GM20431 (cell line): ENCODE measurements around the gene FPR3.
"Not testable (repeated sequence)": the region's sequence is repeated elsewhere in the genome, so short reads cannot be mapped to it uniquely, and the experiment has no call there.

Experiments
- in situ Hi-C: fragments of 300-500 bp; cut with MseI, MboI; formaldehyde crosslinking; loops from one replicate; pipeline ENCODE4 v1.15.0; 2020; ENCODE audit warnings: low sequenced_read_pairs; ENCODE audit not compliant: unreplicated experiment

Gene FPR3

GRCh38 chr19:51804789-51805188, 9.8 kb downstream of the FPR3 start:
- in situ Hi-C loops = not testable (repeated sequence)

DNA sequence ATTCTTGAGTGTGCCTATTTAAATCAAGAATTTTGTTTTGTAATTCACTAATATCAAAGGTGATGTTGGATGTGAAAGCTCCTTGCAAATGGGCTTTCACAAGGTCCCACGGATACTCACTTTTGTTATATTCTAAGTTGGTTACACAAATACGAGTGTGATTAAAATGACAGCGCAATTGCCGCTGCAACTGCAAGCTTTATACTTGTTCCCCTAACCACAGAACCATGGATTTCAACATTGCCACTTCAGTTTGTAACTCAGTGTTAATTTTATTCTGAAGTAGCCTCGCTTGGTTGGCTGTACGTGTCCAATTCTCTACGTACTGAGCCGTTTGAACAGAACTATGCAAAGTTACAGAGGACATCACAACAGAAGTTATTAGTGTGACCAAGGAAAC, 10.4 kb downstream of the FPR3 start:
- in situ Hi-C loops = not testable (repeated sequence)

DNA sequence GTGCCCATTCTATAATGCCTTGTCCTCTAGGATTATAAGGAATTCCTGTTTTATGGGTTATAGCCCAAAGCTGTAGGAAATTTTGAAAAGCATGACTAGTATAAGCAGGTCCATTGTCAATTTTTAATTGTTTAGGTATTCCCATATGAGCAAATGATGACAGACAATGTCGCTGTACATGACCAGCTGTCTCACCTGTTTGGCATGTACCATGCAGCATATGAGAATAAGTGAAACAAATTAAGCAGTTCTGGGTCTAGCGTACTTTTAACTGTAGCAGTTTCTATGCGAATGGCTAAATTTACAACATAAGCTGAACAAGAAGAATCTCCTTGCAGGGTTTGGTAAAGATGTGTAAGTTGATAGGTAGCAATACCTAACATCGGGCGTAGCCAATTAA, 11.6 kb downstream of the FPR3 start:
- in situ Hi-C loops = not testable (repeated sequence)

- in situ Hi-C loops = no loop called here
Observed at GRCh38 chr19:51807111-51807701, 12.2 kb downstream of the FPR3 start.

- in situ Hi-C loops = no loop called here
Observed at GRCh38 chr19:51807925-51808324, 13.0 kb downstream of the FPR3 start.

DNA sequence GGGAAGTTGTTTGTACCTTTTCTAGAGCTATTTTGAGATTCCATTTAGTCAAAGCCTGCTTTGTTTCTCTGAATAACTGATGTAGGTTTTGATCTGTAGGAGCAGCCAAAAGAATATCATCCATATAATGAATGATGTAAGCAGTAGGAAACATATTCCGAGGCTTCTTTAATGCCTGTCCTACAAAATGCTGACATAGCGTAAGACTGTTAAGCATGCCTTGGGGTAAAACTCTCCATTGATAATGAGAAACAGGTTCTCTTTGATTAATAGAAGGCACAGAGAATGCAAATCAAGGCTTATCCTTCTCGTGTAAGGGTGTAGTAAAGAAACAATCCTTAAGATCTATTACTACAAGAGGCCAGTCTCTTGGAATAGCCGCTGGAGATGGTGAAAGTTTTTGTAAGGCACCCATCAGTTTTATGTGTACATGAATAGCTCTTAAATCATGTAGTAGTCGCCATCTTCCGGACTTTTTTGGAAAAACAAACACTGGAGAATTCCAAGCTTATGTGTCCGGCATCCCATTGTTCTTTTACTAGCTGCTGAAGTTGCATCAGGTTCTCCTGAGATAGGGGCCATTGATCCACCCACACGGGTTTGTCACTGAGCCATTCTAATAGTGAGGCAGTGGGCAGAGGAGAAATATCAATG, 13.5 kb downstream of the FPR3 start:
- in situ Hi-C loops = no loop called here

- in situ Hi-C loops = no loop called here
Observed at GRCh38 chr19:51809787-51810186, 14.8 kb downstream of the FPR3 start.

DNA sequence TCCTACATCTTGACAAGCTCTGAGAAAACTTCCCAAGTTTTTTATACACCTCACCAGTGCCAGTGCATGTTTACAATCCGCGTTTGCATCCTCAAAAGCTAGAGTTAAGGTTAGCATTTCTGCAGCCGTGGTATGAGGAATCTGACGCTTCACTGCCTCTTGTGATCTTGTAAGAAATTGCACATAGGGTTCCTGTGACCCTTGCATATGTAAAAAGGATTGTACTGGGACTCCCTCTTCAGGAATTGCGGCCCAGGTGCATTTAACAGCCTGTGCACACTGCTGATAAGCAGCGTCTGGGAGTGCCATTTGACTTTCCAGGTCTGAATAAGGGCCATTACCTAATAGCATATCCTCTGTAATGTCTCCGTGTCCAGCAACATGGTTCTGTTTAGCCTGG, 15.3 kb downstream of the FPR3 start:
- in situ Hi-C loops = no loop called here

- in situ Hi-C loops = no loop called here
Observed at GRCh38 chr19:51811344-51811743, 16.4 kb downstream of the FPR3 start.

GRCh38 chr19:51815043-51815442, 20.1 kb downstream of the FPR3 start:
- in situ Hi-C loops = no loop called here

DNA sequence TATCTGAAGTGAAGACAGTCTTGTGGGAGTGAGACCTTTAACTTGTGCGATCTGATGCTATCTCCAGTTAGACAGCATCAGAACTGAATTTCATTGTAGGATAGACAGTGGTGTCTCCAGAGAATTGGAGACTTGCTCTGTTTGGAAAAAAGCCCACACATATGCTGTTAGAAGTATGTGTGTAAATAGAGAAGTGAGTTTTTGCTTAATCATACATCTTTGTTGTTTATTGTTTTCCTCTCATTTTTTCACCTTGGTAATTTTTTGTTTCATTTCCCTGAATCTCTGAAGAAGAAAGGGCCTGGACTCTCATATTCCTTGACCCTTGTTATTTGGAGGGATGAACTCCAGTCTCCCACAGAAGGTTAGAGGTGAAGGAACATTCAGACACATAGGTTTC, 21.8 kb downstream of the FPR3 start:
- in situ Hi-C loops = no loop called here

DNA sequence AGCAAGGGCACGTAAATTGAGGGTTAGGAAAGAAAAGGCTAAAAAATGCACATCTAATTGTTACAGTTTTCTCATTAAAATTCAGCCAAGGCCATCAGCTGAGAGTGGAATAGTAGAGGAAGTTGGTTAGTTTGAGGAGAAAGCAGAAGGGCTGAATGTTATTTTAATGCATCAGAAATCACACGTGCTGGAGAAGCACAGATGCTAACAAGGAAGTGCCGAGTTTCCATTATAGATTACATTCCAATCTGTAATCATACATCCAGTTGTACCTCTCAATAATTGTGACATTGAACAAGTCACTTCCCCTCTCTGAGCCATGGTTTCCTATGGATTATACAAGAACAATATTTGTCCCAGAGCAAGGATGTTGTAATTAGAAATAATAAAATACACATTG, 25.1 kb downstream of the FPR3 start:
- in situ Hi-C loops = no loop called here

GRCh38 chr19:51820831-51821446, 26.0 kb downstream of the FPR3 start:
- in situ Hi-C loops = no loop called here

DNA sequence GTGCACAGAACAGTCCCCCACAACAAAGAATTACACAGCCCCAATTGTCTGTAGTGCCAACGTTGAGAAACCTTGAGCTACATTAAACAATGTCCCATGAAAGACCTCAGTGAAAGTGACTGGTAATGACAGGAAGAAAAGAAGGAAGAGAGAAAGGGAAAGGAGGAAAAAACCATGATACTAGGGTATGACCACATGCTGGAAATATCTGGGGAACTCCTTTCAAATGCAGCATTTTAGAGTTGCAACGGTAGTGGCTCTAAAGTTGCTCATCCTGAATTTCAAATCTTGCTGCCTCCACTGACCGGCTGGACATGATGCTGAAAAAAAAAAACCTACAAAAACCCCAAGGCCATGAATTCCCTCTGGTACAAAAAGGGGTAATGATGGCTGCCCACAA, 26.5 kb downstream of the FPR3 start:
- in situ Hi-C loops = no loop called here

DNA sequence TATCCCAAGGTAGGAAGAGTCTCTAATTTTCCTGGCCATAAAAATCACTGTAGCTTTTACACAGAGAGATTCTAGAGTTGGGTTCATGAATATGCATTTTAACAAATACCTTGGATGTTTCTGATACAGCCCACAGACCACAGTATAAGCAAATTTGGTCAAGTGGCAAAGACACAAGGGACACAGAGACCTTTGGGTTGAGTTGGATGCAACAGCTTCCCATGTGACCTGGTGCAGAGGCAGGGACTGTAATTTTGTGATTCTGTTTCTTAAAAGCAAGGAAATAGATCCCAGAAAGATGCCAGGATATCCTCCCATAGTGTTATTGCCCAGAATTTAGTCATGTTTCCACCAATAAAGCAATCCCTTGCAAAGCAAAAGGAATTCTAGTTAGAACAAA, 27.0 kb downstream of the FPR3 start:
- in situ Hi-C loops = no loop called here

GRCh38 chr19:51822325-51822724, 27.4 kb downstream of the FPR3 start:
- in situ Hi-C loops = no loop called here

- in situ Hi-C loops = no loop called here
Observed at GRCh38 chr19:51822946-51823345, 28.0 kb downstream of the FPR3 start.

- in situ Hi-C loops = no loop called here
Observed at GRCh38 chr19:51824281-51825005, 29.5 kb downstream of the FPR3 start.

GRCh38 chr19:51830274-51830673, 35.3 kb downstream of the FPR3 start:
- in situ Hi-C loops = no loop called here

GRCh38 chr19:51837145-51837544, 42.2 kb downstream of the FPR3 start:
- in situ Hi-C loops = no loop called here
